NCI-H146 (cell line): ENCODE data around the gene DHODH.
A peak's percentile ranks its signal among the peaks of the same experiment; 100 is the strongest.

Experiments
- DNase-seq: peaks from one replicate; lab custom pipeline; 2025; lab: John Stamatoyannopoulos, UW

DHODH gene

GRCh38 chr16:72013888-72014581, 5.5 kb downstream of the DHODH start:
- DNase-seq, result no peak

- no peak for DNase-seq
Observed at GRCh38 chr16:72014675-72015074, 6.1 kb downstream of the DHODH start.

- peak; percentile 3 for DNase-seq
Observed at GRCh38 chr16:72015124-72015523, 6.6 kb downstream of the DHODH start.

- no peak for DNase-seq
Observed at GRCh38 chr16:72018470-72018869, 9.9 kb downstream of the DHODH start.

- no peak for DNase-seq
Observed at GRCh38 chr16:72021043-72021442, 12.5 kb downstream of the DHODH start.

- no peak for DNase-seq
Observed at GRCh38 chr16:72022127-72022526, 13.6 kb downstream of the DHODH start.

- DNase-seq, result no peak
Observed at GRCh38 chr16:72023962-72024361, 15.4 kb downstream of the DHODH start.

- DNase-seq, result no peak
Observed at GRCh38 chr16:72024862-72025382, 16.4 kb downstream of the DHODH start.

- DNase-seq, result no peak
Observed at GRCh38 chr16:72025404-72026114, 17.0 kb downstream of the DHODH start.

- no peak for DNase-seq
Observed at GRCh38 chr16:72027669-72028378, 19.3 kb downstream of the DHODH start.

- DNase-seq, result no peak
Observed at GRCh38 chr16:72029567-72030271, 21.2 kb downstream of the DHODH start.

- no peak for DNase-seq
Observed at GRCh38 chr16:72033437-72033836, 24.9 kb downstream of the DHODH start.

- DNase-seq, result no peak
Observed at GRCh38 chr16:72036098-72036497, 27.6 kb downstream of the DHODH start.

GRCh38 chr16:72042157-72042660, 33.7 kb downstream of the DHODH start:
- no peak for DNase-seq

GRCh38 chr16:72043058-72043457, 34.5 kb downstream of the DHODH start:
- no peak for DNase-seq

- no peak for DNase-seq
Observed at GRCh38 chr16:72043539-72043938, 35.0 kb downstream of the DHODH start.

GRCh38 chr16:72044296-72044695, 35.8 kb downstream of the DHODH start:
- no peak for DNase-seq

GRCh38 chr16:72044825-72045359, 36.3 kb downstream of the DHODH start:
- DNase-seq, result no peak

- no peak for DNase-seq
Observed at GRCh38 chr16:72049110-72049509, 40.6 kb downstream of the DHODH start.

GRCh38 chr16:72050769-72051464, 42.4 kb downstream of the DHODH start:
- DNase-seq, result no peak

- DNase-seq, result no peak
Observed at GRCh38 chr16:72051818-72052217, 43.3 kb downstream of the DHODH start.
